HFF-Myc (cell line): ENCODE measurements around the gene MED27.

Source experiments
- DNase-seq: peaks from one replicate; pipeline ENCODE4 v3.0.0-alpha.2; 2011; ENCODE audit warnings: low read depth; ENCODE audit errors: extremely low read depth
- H3K4me3 ChIP-seq: replicated peaks from 2 replicates; pipeline ENCODE4 v1.5.1; 2011; ENCODE audit warnings: low read depth, mild to moderate bottlenecking, control low read depth, low read length
- TF ChIP-seq, protein P1 (sequence below): IDR thresholded peaks from 2 replicates; pipeline ENCODE4 v1.5.1; 2012; ENCODE audit warnings: mild to moderate bottlenecking, low read depth, low read length, control low read depth; ENCODE audit errors: missing control alignments

MED27 gene

DNA sequence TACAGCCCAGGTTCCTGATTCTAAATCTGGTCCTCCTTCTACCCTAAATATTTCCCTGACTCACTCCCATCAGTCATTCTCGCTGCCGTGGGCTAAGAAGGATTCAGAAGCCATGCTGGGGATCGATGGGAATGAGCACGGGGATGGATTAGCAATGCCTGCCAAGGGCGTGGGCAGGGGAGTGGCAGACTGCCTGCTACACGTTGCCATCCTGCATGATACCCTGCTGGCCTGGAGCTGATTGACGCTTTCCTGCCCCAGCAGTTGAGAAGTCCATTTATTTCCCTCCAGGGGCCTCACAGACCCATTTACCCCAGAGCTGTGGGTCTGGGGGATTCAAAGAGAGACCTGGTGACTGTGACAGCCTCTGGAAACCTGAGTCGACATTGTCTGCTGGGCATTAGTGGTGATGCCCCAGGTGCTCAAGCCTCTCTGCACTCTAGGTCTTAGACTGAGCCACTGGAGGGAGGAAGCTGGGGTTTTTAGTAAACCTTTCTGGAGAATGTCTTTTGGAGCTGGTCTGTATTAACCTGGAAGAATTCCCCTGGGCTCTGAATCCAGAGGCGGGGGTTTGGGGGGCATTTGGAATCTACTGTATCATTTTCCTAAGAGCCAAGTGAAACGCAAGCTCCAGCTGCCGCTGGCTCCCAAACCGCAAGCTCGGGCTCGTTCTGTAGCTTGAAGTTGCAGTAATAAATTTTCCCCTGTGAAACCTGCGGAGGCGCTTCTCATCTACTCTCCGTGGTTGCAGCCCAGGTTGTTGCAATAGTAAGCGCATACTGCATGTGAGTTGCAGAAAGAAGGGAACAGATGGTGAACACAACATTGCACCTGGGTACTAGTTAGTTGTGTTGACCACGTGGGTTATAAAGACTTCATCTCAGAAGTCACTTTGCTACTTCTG, 263.4 kb downstream of the MED27 start:
- H3K4me3 ChIP-seq: no peak overlapping the region

DNA sequence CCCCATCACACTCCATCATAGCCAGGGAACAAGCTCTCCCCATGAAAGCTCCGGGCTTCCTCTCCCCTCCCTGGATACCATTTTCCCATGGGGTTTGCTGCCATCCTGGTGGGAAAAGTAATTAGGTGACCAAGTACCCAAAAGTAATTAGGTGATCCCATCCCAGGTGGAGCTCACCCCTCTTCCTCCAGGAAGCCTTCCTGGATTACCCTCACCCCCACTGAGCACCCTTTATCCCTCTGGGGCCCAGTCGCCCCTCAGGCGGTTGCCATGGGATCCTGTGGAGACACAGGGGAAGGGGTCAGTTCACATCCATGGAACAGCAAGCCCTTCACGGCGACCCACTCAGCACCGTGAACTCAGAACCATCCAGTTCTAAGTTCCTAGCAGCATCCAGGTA, 265.0 kb downstream of the MED27 start:
- TF ChIP-seq, protein P1, sequence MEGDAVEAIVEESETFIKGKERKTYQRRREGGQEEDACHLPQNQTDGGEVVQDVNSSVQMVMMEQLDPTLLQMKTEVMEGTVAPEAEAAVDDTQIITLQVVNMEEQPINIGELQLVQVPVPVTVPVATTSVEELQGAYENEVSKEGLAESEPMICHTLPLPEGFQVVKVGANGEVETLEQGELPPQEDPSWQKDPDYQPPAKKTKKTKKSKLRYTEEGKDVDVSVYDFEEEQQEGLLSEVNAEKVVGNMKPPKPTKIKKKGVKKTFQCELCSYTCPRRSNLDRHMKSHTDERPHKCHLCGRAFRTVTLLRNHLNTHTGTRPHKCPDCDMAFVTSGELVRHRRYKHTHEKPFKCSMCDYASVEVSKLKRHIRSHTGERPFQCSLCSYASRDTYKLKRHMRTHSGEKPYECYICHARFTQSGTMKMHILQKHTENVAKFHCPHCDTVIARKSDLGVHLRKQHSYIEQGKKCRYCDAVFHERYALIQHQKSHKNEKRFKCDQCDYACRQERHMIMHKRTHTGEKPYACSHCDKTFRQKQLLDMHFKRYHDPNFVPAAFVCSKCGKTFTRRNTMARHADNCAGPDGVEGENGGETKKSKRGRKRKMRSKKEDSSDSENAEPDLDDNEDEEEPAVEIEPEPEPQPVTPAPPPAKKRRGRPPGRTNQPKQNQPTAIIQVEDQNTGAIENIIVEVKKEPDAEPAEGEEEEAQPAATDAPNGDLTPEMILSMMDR: no peak
- DNase-seq: no peak
- no peak overlapping the region for H3K4me3 ChIP-seq

More for the DNA sequence above, 263.4 kb downstream of the MED27 start:
- DNase-seq: no peak
- TF ChIP-seq, protein P1: no peak

DNA sequence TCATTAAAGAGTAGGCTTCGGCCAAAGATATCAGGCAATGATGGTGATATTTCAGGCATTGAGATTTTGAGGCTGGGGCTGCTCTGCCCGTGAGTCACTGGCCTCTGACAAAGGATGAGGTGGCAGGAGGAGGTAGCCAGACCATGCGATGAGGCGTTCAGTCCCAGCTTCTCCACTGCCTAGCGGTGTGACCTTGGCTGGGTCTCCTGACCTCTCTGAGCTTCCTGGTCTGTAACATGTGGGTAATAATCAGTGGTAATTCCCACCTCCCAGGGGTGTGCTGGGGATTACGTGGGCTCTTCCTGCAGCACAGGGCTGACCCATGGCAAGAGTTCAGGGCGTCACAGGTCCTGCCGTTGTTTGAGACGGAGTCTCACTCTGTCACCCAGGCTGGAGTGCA, 266.6 kb downstream of the MED27 start:
- no peak for DNase-seq
- no peak overlapping the region for H3K4me3 ChIP-seq
- TF ChIP-seq, protein P1: no peak

DNA sequence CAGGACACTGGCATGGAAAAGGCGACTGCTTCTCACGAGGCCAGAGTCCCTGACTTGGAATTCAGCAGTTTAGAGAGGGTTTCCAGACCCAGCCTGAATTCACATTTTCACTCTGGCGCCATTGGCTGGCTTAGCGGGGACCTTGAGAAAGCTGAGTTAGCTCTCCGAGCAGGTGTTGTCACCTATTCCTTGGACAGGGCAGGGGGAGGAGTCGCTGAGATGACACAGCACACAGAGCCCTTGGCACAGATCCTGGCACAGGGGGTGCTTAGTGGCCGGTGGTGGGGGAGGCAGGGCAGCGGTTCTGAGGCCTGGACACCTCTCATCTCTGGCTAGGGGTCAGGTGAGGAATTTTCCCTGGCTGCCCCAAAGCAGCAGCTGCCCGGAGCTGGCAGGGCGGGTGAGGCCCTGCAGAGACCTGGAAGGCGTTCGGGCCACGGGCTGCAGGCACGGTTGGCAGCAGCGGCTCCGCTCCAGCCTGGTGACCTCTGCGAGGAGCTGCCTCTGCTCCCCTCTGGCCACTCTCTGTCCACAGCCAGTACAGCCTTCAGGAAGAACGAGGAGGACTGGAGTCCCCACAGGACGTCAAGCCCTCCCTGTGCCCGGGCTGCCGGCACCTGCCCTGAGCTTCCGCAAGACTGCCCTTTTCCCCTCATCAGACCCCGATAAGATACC, 267.4 kb downstream of the MED27 start:
- TF ChIP-seq, protein P1: no peak
- no peak overlapping the region for H3K4me3 ChIP-seq
- DNase-seq: no peak

DNA sequence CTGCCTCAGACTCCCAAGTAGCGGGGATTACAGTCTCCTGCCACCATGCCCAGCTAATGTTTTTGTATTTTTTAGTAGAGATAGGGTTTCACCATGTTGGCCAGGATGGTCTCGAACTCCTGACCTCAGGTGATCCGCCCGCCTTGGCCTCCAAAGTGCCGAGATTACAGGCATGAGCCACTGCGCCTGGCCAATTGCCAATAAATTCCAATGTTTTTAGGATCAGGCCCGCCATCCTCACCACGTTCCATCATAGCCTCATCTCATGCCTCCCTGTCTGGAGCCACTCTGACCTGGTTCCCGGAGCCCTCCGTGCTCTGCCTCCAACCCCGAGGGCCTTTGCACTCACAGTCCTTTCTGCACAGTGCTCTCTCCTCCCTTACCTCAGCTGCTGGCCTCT, 268.3 kb downstream of the MED27 start:
- no peak overlapping the region for H3K4me3 ChIP-seq
- DNase-seq: no peak
- TF ChIP-seq, protein P1: no peak

DNA sequence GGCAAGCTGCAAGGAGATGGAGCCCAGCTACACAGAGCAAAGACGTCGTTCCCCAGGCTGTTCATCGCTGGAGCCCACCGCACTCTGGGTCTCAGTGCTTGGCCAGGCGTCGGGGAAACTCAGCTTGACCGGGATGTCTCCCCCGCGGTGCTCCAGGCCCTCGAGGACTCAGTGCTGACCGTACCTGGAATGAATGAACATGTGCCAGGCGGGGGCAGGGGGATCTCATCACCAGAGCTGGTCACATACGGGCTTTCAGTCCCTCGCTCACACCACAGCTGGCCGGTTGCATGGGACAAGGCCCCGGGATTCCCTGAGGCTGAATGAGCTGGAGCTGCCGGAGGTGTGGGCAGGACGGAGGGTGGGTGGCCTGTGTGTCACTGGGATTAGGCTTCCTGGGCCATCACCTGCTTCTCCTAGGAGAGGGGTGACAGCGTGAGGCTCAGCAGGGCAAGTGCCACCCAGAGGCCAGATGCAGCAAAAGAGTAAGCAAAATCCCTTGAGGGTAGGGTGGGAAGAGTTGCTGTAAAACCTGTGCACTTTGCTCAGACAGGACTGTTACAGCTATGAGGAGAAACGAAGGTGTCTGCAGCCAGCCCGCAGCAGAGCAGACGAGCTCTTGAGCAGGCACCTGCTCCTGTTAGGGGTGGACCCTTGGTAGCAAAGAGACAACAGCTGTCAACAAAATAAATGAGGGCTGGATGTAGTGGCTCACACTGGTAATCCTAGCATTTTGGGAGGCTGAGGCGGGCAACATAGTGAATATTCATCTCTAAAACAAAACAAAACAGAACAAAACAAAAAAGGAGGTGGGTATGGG, 269.1 kb downstream of the MED27 start:
- TF ChIP-seq, protein P1: no peak
- DNase-seq: no peak
- no peak overlapping the region for H3K4me3 ChIP-seq
